NCI-H526 (cell line): ENCODE measurements around the gene DPH5.

Experiments used
- DNase-seq, 2 experiments: peaks; one replicate each; lab custom pipeline; 2025; lab: John Stamatoyannopoulos, UW

DPH5 gene

GRCh38 chr1:100941580-100942216, 83.9 kb downstream of the DPH5 start:
- DNase-seq: no peak

- DNase-seq: no peak
Observed at GRCh38 chr1:100941098-100941527, 84.5 kb downstream of the DPH5 start.
